ENCODE results near the gene ACTRT2. TPM values are rescaled to one million over a fixed set of nuclear protein-coding genes. Genes with fewer than 3 reads are reported as not detected.

Gene ACTRT2
- total RNA-seq, 1 donor from 2014 or later, result not detected

GRCh38 chr1:3061566-3061965, 40.3 kb downstream of the ACTRT2 start:
- Histone ChIP-seq H3K4me3 (ENCODE audit: low read depth, low read length) (no peak overlapping the region), H3K36me3 (ENCODE audit: control insufficient read depth, insufficient read depth, low read length) (no peaks in the 10 kb centered on the region), H3K27me3 (ENCODE audit: control insufficient read depth, insufficient read depth, low read length) (peaks cover 67% of the 10 kb centered on the region)
- no peak for DNase-seq (ENCODE audit: low read depth)
- TF ChIP-seq, protein P1, sequence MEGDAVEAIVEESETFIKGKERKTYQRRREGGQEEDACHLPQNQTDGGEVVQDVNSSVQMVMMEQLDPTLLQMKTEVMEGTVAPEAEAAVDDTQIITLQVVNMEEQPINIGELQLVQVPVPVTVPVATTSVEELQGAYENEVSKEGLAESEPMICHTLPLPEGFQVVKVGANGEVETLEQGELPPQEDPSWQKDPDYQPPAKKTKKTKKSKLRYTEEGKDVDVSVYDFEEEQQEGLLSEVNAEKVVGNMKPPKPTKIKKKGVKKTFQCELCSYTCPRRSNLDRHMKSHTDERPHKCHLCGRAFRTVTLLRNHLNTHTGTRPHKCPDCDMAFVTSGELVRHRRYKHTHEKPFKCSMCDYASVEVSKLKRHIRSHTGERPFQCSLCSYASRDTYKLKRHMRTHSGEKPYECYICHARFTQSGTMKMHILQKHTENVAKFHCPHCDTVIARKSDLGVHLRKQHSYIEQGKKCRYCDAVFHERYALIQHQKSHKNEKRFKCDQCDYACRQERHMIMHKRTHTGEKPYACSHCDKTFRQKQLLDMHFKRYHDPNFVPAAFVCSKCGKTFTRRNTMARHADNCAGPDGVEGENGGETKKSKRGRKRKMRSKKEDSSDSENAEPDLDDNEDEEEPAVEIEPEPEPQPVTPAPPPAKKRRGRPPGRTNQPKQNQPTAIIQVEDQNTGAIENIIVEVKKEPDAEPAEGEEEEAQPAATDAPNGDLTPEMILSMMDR (IDR thresholded peaks at IDR 0.05; ENCODE audit: insufficient read depth, low read length, poor library complexity, severe bottlenecking), result no peak

DNA sequence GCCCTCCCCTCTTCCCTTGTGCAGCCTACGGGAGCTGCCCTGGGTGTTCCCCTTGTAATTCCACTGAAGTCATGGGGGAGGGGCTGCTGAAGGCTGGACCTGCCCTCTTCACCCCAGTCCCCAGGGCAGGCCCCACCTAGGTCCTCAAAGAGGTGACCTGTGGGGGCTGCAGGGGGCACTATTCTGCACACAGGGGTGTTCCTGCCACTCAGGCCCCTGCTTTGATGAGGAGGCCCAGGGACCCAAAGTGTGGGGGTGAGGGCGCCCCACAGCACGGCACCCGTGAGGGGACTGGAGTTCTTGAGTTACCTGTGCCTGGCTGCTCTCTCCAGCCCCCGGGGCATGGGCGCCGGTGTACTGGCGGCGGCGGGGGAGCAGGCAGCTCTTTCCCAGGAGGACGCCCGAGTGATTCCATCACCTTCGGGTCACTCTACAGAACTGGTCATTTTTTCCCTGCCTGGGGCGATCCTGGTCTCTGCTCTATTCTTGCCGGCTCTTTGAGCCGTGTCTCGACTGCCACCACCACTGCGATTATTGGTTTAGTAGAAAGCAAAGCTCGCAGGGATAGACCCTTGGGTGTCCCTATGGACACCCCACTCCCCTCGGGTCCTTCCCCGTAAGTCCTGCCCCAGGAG, 40.8 kb downstream of the ACTRT2 start:
- no peak for DNase-seq (ENCODE audit: low read depth)
- H3K36me3 ChIP-seq (ENCODE audit: control insufficient read depth, insufficient read depth, low read length), result no peaks in the 10 kb centered on the region
- H3K27me3 ChIP-seq (ENCODE audit: control insufficient read depth, insufficient read depth, low read length), result peaks cover 72% of the 10 kb centered on the region
- TF ChIP-seq, protein P1 (IDR thresholded peaks at IDR 0.05; ENCODE audit: insufficient read depth, low read length, poor library complexity, severe bottlenecking), result no peak
- H3K4me3 ChIP-seq (ENCODE audit: low read depth, low read length), result no peak overlapping the region

- DNase-seq (ENCODE audit: low read depth), result no peak
- H3K4me3 ChIP-seq (ENCODE audit: low read depth, low read length), result no peak overlapping the region
- TF ChIP-seq, protein P1 (IDR thresholded peaks at IDR 0.05; ENCODE audit: insufficient read depth, low read length, poor library complexity, severe bottlenecking), result no peak
- no peaks in the 10 kb centered on the region for H3K36me3 ChIP-seq (ENCODE audit: control insufficient read depth, insufficient read depth, low read length)
- H3K27me3 ChIP-seq (ENCODE audit: control insufficient read depth, insufficient read depth, low read length), result peaks cover 79% of the 10 kb centered on the region
Measured at GRCh38 chr1:3062616-3063378, 41.5 kb downstream of the ACTRT2 start.

GRCh38 chr1:3063379-3064295, 42.4 kb downstream of the ACTRT2 start:
- Histone ChIP-seq H3K27me3 (ENCODE audit: control insufficient read depth, insufficient read depth, low read length) (peaks cover 84% of the 10 kb centered on the region), H3K4me3 (ENCODE audit: low read depth, low read length) (no peak overlapping the region), H3K36me3 (ENCODE audit: control insufficient read depth, insufficient read depth, low read length) (no peaks in the 10 kb centered on the region)
- TF ChIP-seq, protein P1 (IDR thresholded peaks at IDR 0.05; ENCODE audit: insufficient read depth, low read length, poor library complexity, severe bottlenecking), result no peak
- no peak for DNase-seq (ENCODE audit: low read depth)

GRCh38 chr1:3064296-3064850, 43.1 kb downstream of the ACTRT2 start:
- no peak for DNase-seq (ENCODE audit: low read depth)
- TF ChIP-seq, protein P1 (IDR thresholded peaks at IDR 0.05; ENCODE audit: insufficient read depth, low read length, poor library complexity, severe bottlenecking), result no peak
- peaks cover 89% of the 10 kb centered on the region for H3K27me3 ChIP-seq (ENCODE audit: control insufficient read depth, insufficient read depth, low read length)
- H3K36me3 ChIP-seq (ENCODE audit: control insufficient read depth, insufficient read depth, low read length), result no peaks in the 10 kb centered on the region
- no peak overlapping the region for H3K4me3 ChIP-seq (ENCODE audit: low read depth, low read length)

Measured in kidney epithelial cell (primary cell).